ENCODE results near the gene ETV4. TPM values are rescaled to one million over a fixed set of nuclear protein-coding genes. Genes with fewer than 3 reads are reported as not detected.
A peak's percentile ranks its signal among the peaks of the same experiment; 100 is the strongest.

ETV4 gene
- total and polyA plus RNA-seq, 2 of the 13 experiments (the other 11 are each of a cell fraction or from before 2014, with no cell fraction given) = 128 to 330 TPM

DNA sequence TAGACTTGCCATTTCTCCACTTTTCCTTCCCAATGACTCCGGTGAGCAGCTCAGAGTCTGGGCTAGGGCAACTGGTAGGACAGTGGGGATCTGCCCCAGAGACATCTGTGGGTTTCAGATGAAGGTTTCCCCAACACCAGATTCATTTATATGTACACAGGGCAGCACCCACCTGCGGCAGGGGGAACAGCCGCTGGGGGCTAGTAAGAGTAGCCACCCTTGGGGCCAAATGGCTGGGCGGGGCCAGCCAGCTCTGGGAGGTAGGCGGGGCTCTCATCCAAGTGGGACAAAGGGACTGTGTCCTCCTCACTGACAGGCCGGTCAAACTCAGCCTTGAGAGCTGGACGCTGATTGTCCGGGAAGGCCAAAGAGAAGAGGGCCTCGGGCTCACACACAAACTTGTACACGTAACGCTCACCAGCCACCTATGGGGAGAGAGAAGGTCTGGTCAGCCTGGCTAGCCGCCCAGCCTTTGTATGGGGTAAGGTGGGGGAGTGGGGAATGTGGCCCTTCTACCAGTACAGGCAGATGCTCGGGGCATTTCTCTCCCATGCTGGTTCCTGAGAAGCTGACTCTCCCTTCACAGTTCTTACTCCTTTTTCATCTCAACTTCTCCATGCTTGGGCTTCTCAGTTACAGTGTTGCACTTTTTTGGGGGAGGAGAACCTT lies 17.7 kb downstream of the ETV4 start (continued):
- TF ChIP-seq, protein P1, sequence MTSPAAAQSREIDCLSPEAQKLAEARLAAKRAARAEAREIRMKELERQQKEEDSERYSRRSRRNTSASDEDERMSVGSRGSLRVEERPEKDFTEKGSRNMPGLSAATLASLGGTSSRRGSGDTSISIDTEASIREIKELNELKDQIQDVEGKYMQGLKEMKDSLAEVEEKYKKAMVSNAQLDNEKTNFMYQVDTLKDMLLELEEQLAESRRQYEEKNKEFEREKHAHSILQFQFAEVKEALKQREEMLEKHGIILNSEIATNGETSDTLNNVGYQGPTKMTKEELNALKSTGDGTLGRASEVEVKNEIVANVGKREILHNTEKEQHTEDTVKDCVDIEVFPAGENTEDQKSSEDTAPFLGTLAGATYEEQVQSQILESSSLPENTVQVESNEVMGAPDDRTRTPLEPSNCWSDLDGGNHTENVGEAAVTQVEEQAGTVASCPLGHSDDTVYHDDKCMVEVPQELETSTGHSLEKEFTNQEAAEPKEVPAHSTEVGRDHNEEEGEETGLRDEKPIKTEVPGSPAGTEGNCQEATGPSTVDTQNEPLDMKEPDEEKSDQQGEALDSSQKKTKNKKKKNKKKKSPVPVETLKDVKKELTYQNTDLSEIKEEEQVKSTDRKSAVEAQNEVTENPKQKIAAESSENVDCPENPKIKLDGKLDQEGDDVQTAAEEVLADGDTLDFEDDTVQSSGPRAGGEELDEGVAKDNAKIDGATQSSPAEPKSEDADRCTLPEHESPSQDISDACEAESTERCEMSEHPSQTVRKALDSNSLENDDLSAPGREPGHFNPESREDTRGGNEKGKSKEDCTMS (CRISPR knock-in tag; conservative IDR thresholded peaks at IDR 0.05) = no peak
- TF ChIP-seq, protein P2, sequence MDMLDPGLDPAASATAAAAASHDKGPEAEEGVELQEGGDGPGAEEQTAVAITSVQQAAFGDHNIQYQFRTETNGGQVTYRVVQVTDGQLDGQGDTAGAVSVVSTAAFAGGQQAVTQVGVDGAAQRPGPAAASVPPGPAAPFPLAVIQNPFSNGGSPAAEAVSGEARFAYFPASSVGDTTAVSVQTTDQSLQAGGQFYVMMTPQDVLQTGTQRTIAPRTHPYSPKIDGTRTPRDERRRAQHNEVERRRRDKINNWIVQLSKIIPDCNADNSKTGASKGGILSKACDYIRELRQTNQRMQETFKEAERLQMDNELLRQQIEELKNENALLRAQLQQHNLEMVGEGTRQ (IDR thresholded peaks at IDR 0.05; ENCODE audit: low read depth, low read length) = no peak
- TF ChIP-seq, protein P2 (CRISPR knock-in tag; IDR thresholded peaks at IDR 0.05; ENCODE audit: borderline replicate concordance) = no peak
- TF ChIP-seq KDM6A (CRISPR knock-in tag; IDR thresholded peaks at IDR 0.05; ENCODE audit: low read depth) = no peak
- no peak for TF ChIP-seq ZNF7 (CRISPR knock-in tag; IDR thresholded peaks at IDR 0.05)
- TF ChIP-seq ZNF530 (CRISPR knock-in tag; IDR thresholded peaks at IDR 0.05; ENCODE audit: low read depth) = no peak
- peak; percentile 31 for TF ChIP-seq SKI (IDR thresholded peaks at IDR 0.05; ENCODE audit: partially characterized antibody)
- 0 out of 2 replicates have a peak, but pooled peaks have one; percentile 13 for TF ChIP-seq ZSCAN25 (CRISPR knock-in tag; IDR thresholded peaks at IDR 0.05)
- no peak for TF ChIP-seq JARID2 (CRISPR knock-in tag; IDR thresholded peaks at IDR 0.05; ENCODE audit: insufficient replicate concordance)
- TF ChIP-seq GABPA (IDR thresholded peaks at IDR 0.05; ENCODE audit: low read depth, low read length) = no peak
- no peak for TF ChIP-seq GABPA (CRISPR knock-in tag; IDR thresholded peaks at IDR 0.05; ENCODE audit: low read depth)
- no peak; the same call in 1 of the 2 replicates for TF ChIP-seq ESRRA (CRISPR knock-in tag; IDR thresholded peaks at IDR 0.05; ENCODE audit: low read depth)
- TF ChIP-seq, protein P3, sequence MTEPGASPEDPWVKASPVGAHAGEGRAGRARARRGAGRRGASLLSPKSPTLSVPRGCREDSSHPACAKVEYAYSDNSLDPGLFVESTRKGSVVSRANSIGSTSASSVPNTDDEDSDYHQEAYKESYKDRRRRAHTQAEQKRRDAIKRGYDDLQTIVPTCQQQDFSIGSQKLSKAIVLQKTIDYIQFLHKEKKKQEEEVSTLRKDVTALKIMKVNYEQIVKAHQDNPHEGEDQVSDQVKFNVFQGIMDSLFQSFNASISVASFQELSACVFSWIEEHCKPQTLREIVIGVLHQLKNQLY (CRISPR knock-in tag; IDR thresholded peaks at IDR 0.05) = no peak
- TF ChIP-seq ZNF772 (CRISPR knock-in tag; IDR thresholded peaks at IDR 0.05) = 0 out of 2 replicates have a peak, but pooled peaks have one; percentile 2
- no peak for TF ChIP-seq ZBTB2 (CRISPR knock-in tag; IDR thresholded peaks at IDR 0.05; ENCODE audit: low read depth)
- no peak for TF ChIP-seq ZNF780A (CRISPR knock-in tag; IDR thresholded peaks at IDR 0.05)
- TF ChIP-seq DMTF1 (CRISPR knock-in tag; IDR thresholded peaks at IDR 0.05) = no peak
- no peak for TF ChIP-seq ZNF605 (CRISPR knock-in tag; IDR thresholded peaks at IDR 0.05)
- peak; percentile 92; the same call in 1 of the 2 replicates for TF ChIP-seq FIP1L1 (IDR thresholded peaks at IDR 0.05; ENCODE audit: borderline replicate concordance, insufficient read depth, low read depth, low read length)
- no peak for TF ChIP-seq ELF4 (CRISPR knock-in tag; IDR thresholded peaks at IDR 0.05; ENCODE audit: borderline replicate concordance)
- no peak for TF ChIP-seq NR3C1 (CRISPR knock-in tag; IDR thresholded peaks at IDR 0.05)
- TF ChIP-seq XBP1 (CRISPR knock-in tag; IDR thresholded peaks at IDR 0.05) = no peak
